Measurements from ENCODE around the gene TADA2A.

DNA sequence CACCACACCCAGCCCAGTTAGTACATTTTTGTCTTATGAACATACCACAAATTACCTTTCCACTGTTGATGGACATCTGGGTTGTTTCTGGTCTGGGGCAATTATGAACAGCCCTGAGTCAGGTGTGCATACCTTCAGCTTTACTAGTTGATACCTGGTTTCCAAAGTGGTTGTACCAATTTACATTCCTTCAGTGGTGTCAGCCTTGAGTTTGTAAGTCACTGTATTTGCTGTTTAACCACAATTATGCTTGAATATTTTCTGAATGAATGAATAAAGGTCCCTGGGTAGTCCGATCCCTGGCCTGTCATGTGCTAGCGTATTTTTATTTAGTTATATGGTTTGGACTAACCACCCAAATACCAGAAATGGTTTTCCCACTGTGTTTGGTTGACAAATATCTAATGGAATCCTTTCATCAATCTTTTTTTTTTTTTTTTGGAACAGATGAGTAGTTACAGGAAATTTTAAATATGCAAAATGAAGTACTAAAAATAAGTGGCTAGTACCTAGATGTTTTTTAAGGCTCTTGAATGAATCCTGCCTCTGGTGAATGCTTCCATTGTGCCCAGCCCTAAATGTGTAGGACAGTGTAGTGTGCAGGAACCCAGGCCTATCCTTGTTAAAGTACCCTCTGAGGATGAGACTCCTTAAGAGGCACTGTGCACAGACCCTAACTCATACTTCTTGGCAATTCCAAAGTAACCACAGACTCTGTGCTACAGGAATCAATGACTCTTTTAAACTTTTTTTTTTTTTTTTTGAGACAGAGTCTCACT, 86.8 kb downstream of the TADA2A start:
- TF ChIP-seq EZH2 (IDR thresholded peaks at IDR 0.05; ENCODE audit: borderline replicate concordance, low read length), result no peak
- TF ChIP-seq, protein P1, sequence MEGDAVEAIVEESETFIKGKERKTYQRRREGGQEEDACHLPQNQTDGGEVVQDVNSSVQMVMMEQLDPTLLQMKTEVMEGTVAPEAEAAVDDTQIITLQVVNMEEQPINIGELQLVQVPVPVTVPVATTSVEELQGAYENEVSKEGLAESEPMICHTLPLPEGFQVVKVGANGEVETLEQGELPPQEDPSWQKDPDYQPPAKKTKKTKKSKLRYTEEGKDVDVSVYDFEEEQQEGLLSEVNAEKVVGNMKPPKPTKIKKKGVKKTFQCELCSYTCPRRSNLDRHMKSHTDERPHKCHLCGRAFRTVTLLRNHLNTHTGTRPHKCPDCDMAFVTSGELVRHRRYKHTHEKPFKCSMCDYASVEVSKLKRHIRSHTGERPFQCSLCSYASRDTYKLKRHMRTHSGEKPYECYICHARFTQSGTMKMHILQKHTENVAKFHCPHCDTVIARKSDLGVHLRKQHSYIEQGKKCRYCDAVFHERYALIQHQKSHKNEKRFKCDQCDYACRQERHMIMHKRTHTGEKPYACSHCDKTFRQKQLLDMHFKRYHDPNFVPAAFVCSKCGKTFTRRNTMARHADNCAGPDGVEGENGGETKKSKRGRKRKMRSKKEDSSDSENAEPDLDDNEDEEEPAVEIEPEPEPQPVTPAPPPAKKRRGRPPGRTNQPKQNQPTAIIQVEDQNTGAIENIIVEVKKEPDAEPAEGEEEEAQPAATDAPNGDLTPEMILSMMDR (IDR thresholded peaks at IDR 0.05; ENCODE audit: low read length), result no peak

Measured in OCI-LY1 (cell line).